ENCODE measurements around the gene PTDSS2.
"Not testable (repeated sequence)": the region's sequence is repeated elsewhere in the genome, so short reads cannot be mapped to it uniquely, and the experiment has no call there.

The PTDSS2 gene

DNA sequence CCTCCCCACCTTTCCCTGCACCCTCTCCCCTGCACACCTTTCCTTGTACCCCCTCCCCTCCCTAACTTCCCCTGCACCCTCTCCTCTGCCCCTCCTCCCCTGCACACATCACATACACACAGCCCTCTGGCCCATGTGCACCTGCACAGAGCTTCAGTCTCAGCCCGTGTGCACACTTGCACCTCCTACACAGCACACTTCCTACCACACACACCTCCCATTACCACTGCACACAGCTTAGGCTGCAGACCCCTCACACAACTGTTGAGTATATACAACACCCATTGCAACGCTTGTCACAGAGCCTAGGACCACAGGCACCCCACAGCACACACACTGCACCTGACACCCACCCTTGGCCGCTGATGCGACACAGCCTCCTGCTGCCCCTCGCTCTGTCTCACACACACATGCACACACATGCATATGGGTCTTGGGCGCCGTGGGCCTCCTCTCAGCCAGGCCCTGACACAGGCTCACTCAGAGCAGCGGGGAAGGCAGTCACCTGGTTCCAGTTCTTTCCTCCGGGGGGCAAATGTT is 35.7 kb upstream of the PTDSS2 start:
- DNase-seq (ENCODE audit: low spot score) = no peak

- DNase-seq (ENCODE audit: low spot score) = no peak
Measured at GRCh38 chr11:415640-416041, 34.4 kb upstream of the PTDSS2 start.

GRCh38 chr11:416051-416756 is 33.9 kb upstream of the PTDSS2 start:
- no peak for DNase-seq (ENCODE audit: low spot score)

DNA sequence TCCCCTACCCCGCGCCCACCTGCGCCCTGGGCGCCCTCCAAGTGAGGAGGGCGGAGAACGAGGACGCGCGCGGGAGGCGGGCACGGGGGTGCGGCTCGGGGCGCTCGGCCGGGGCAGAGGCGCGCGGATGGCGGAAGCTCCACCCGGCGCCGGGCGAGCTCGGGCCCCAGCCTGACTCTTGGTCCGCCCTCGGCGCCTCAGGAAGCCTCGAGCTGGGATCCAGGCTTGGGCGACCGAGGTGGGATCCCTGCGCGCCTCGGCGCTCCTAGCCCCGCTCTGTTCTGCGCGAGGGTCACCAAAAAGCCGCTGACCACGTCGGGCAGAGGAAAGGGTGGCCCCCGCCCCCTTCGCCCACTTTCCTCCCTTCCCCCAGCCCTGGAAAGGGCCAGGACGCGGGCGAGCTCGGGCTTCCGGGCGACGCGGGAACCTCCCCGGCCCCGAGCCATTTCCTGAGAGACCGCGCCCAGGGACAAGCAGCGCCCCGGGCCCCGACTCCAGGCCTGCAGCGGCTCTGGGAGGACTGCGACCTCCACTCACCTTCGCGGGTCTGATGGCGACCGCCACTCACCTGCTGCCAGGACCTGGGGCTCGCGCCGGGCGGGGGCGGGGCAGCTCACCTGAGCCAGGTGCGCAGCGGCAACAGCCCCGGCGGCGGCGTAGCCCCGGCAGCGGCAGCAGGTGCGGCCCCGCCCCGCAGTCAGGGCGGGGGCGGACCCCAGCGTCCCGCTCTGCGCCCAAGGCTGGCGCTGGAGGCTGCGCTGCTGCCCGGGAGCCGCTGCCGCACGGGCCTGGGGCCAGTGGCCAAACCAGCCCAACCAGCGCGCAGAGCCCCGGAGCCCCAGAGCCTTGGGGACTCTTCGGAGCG is 33.1 kb upstream of the PTDSS2 start:
- no peak for DNase-seq (ENCODE audit: low spot score)

DNA sequence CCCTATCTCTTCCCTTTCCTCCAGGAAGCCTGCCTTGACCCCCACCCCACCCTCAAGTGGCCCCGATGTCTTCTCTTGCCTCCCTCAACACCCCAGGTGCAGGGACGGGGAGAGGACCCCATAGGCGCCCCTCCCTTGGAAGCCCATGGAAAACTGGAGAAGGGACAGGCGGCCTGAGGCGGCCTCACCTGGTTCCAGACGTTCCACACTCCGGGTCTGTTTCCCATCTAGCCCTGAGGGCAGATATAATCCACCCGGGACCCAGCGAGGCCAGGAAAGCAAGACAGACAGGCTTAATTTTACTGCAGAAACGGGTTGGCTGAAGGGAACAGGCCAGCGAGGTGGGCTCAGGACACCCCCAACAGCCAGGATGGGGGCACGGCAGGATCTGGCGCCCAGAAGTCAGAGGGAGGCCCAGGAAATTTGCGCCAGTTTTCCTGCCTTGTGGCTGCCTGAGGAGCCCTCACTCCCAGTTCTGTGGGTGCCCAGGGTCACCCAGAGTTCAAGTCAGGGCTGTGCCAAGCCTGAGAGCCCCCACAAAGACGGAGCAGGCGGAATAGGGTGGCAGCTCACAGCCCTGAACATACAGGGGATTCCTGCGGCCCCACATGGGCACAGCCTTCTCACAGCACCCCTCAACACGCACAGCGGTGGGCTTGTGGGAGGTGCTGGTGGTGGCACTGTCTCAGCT is 32.3 kb upstream of the PTDSS2 start:
- no peak for DNase-seq (ENCODE audit: low spot score)

DNA sequence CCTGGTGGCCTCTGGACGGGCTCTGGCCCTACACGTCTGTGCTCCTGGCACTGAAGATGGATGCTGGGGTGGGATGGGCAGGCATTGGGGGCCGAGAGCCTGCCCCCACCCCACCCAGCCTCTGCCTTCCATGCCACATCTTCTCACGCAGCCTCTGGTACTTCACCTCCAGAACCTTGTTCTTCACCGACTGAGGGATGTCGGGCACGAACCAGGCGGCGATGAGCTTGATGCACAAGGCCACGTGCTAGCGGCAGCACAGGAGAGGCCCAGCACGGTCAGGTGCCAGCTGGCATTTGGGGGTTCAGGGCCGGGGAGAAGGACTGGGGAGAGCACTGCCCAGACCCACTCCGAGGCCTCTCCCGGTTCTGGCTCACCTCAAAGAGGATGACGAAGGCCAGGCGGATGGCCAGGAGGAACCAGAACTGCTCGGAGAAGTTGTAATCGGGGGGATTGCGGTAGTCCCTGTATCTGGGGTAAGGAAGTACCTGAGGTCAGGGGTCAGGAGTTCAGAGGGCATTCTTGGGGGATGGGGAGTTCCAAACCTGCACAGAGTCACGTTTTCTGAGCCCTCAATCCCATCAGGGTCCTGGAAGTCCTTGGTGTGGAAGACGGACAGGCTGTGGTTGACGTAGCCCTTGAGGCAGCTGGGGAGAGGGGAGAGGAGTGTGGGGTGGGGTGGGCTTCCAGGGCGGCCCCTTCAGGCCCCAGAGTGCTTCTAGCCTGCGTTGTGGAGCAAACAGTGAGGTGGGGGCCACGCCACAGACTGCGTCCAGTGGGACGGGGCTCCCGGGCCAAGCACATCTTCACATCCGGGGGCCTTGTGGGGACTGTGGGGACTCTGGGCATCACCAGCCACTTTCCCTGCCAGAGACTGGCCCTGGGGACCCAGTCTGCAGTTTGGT is 31.5 kb upstream of the PTDSS2 start:
- no peak for DNase-seq (ENCODE audit: low spot score)

GRCh38 chr11:419248-420005 is 30.7 kb upstream of the PTDSS2 start:
- no peak for DNase-seq (ENCODE audit: low spot score)

DNA sequence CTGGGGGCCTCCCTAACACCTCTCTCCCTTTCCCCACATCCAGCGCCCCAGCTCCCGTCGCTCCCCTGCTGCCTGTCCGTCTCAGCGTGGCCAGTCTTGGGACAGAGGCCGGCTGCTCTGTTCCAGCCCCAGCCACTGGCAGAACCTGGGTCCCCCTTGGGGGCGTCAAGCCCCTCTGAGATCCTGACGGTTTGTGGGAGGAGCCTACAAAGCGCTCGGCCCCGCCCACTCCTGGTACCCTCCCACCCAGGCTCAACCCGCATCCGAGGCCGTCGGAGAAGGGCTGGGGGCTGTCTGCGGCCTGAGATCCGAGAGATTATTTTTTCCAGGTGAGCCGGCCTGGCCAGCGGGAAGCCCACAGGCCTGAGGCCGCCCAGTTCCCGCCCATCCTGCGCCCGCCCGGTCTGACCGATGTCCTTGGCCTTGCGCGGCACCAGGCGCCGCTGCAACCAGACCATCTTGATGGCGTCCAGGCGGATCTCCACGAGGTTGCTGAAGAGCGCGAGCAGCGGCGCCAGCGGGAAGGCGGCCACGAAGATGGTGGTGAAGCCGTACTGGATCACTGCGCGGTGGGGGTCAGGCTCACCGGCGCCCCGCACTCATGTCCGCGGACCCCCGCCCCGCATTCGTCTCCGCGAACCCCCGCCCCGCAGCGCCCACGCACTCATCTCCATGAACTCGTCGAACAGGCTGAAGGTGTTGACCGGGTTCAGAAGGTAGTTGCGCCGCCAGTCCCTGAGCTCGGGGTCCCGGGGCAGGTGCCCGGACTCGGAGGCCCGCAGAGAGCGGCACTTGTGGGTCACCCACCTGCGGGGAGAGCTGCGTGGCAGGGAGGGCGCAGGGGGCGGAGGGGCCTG is 29.8 kb upstream of the PTDSS2 start:
- no peak for DNase-seq (ENCODE audit: low spot score)

GRCh38 chr11:420911-421321 is 29.2 kb upstream of the PTDSS2 start:
- DNase-seq (ENCODE audit: low spot score) = no peak

DNA sequence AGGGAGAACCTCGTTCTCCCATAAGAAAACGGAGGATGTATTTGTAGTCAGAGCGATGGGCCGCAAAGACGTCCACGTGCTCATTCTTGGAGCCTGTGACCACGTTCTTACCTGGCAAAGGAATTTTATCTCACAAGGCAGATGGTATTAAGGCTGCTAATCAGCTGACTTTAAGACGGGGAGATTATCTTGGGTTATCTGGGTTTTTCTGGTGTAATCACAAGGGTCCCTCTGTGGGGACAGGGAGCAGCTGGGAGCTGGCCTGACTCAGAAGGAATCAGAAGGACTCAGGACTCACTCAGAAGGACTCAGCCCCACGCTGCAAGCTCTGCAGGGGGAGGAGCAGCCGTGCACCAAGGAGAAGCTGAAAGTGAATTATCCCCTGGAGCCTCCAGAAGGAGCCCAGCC is 27.8 kb upstream of the PTDSS2 start:
- no peak for DNase-seq (ENCODE audit: low spot score)

DNA sequence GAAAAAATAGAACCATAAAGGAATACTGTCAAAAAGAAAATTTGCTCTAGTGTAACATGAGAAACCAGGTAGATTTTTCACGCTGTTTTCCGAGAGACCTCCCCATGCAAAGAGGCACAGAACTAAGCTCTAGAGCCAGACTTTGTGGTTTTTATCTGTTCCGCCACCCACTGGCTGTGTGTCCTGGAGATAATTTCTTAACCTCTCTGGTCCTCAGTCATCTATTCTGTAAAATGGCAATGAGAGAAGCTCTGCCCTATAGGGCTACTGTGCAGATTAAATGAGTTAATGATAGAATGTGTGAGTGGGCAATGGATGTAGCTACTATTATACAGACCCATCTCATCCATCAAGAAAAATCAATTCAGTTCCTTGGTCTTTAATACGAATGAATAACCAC is 25.8 kb upstream of the PTDSS2 start:
- DNase-seq (ENCODE audit: low spot score) = no peak

DNA sequence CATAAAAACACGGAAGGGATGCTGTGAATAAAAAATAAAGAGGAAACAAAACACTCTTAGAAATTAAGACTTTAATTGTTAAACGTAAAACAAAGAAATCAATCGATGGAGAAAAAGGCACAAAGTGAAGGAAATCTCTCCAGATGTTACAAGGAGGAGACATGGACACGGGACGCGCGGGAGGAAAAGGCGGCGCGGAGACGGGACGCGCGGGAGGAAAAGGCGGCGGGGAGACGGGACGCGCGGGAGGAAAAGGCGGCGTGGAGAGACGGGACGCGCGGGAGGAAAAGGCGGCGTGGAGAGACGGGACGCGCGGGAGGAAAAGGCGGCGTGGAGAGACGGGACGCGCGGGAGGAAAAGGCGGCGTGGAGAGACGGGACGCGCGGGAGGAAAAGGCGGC is 25.3 kb upstream of the PTDSS2 start:
- not testable (repeated sequence) for DNase-seq (ENCODE audit: low spot score)

- DNase-seq (ENCODE audit: low spot score) = no peak
Measured at GRCh38 chr11:425301-425700, 24.8 kb upstream of the PTDSS2 start.

- DNase-seq (ENCODE audit: low spot score) = no peak
Measured at GRCh38 chr11:426851-427250, 23.2 kb upstream of the PTDSS2 start.

DNA sequence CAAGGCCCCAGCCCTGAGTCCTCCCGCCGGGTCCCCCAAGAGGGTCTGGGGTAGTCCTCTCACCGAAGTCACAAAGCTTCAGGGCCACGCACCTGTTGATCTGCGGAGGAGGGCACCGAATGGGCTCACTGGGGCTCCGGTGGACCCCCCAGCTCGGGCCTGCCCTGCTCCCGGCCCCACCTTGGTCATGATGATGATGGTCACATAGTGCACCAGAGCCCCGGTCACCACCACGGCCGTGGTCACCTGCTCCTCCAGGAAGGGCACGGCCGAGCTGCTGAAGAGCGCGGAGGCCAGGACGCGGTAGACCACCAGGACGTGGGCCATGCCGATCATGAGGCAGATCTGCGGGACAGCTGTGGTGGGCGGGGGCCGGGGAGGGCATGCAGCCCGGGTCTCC is 21.8 kb upstream of the PTDSS2 start:
- no peak for DNase-seq (ENCODE audit: low spot score)

- no peak for DNase-seq (ENCODE audit: low spot score)
Measured at GRCh38 chr11:429391-429790, 20.7 kb upstream of the PTDSS2 start.

DNA sequence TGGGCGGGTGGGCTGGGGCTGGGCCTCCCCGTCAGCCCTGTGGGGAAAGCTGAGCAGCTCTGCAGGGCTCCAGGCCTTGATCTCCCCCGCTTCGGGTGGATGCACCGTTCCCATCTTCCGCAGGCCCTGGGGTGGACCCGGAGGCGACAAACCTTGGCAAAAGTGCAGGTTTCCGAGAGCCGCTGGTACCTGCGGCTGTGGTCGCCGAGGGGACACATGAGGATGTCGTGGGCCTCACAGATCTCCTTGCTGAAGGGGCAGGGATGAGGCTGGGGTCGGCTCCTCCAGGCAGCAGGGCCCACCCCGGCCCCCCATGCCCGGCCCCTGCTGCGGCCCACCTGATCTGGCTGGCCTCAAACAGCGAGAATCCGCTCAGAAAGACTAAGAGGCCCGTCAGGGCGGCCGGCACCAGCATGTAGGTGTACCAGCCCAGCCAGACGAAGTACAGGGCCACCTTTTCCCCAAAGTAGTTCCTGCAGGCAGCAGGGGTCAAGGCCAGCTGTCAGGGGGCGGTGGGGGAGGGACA is 20.1 kb upstream of the PTDSS2 start:
- no peak for DNase-seq (ENCODE audit: low spot score)

GRCh38 chr11:431921-432320 is 18.2 kb upstream of the PTDSS2 start:
- no peak for DNase-seq (ENCODE audit: low spot score)

DNA sequence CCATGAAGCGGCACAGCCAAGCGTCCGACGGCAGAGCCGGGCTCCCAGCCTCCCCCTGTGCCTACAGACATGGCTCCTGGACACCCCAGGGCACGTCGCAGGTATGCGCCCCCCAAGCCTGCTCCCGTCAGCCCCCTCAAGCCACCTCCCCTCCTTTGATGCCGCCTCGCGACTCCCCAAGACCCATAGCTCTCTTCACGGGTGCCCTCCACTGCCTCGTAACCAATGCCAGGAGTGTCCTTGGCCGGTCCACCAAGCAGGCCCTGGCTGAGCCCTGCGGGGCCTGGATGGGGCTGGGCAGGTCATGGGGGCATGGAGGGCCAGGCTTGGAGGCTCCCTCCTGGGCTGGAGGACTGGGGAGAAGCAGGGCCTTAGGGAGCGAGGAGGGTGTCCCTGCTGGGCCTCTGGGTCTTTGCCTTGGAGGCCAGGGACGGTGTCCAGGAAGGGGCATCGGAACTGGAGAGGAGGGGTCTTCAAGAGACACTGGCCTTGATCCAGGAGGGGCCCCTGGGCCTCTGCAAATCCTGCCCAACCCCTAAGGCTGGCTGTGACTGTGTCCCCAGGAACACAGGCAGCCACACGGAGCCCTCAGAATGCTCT is 17.5 kb upstream of the PTDSS2 start:
- no peak for DNase-seq (ENCODE audit: low spot score)

Data from activated CD4-positive, alpha-beta T cell treated with anti-CD3 and anti-CD28 coated beads, Interleukin-2, Interleukin-4, amounts not matched to agents 100 ng/mL and 50 ng/mL, durations not matched to agents 16 hours and 8 hours (primary cell).